CD4-positive, alpha-beta memory T cell (primary cell): ENCODE measurements around the gene GBE1. TPM values are rescaled to one million over a fixed set of nuclear protein-coding genes. Genes with fewer than 3 reads are reported as not detected.
"Not testable (repeated sequence)": the region's sequence is repeated elsewhere in the genome, so short reads cannot be mapped to it uniquely, and the experiment has no call there.

ENCODE experiments used
- CTCF ChIA-PET: fragments of 350-600 bp; sonication (Branson Sonifier 250); formaldehyde crosslinking; loops from one replicate; lab custom pipeline; 2021; ENCODE audit warnings: inconsistent platforms; ENCODE audit not compliant: partially characterized antibody; lab: Charles Lee
- POLR2A ChIA-PET: fragments of 350-600 bp; sonication (Branson Sonifier 250); formaldehyde crosslinking; loops from one replicate; lab custom pipeline; 2021; ENCODE audit not compliant: partially characterized antibody; lab: Charles Lee
- DNase-seq, 5 donors: peaks; one replicate each; pipeline versions ENCODE4 v3.0.0 to v3.0.0-alpha.2; 2020 to 2022; ENCODE audit warnings: mixed read lengths in 1 of 5
- H3K27ac ChIP-seq: one replicate; pipeline ENCODE4 v1.7.0; 2013; ENCODE audit warnings: low read depth, low read length
- H3K27me3 ChIP-seq: 2 replicates; pipeline ENCODE4 v1.7.0; 2013; ENCODE audit warnings: mild to moderate bottlenecking, low read length, moderate library complexity; ENCODE audit not compliant: insufficient read depth
- H3K36me3 ChIP-seq: 2 replicates; pipeline ENCODE4 v1.7.0; 2013; ENCODE audit warnings: mild to moderate bottlenecking, low read length, moderate library complexity; ENCODE audit not compliant: insufficient read depth
- H3K4me1 ChIP-seq: 2 replicates; pipeline ENCODE4 v1.7.0; 2013; ENCODE audit warnings: mild to moderate bottlenecking, low read length, moderate library complexity; ENCODE audit not compliant: insufficient read depth
- H3K4me3 ChIP-seq, 2 donors: one replicate each; pipeline ENCODE4 v1.7.0; 2013; ENCODE audit warnings: low read length in 2 of 2, mild to moderate bottlenecking in 1 of 2
- H3K9me3 ChIP-seq, 2 donors: one replicate each; pipeline ENCODE4 v1.7.0; 2013; ENCODE audit warnings: low read length in 2 of 2, control low read depth in 1 of 2; ENCODE audit not compliant: control insufficient read depth in 1 of 2
- H3K27ac Mint-ChIP-seq, 7 donors: one replicate each; pipeline ENCODE4 v1.8.0; 2020 to 2021; ENCODE audit warnings: mixed read lengths in 7 of 7, mild to moderate bottlenecking in 6 of 7, inconsistent platforms in 3 of 7, moderate library complexity in 3 of 7
- H3K27me3 Mint-ChIP-seq, 2 donors: one replicate each; pipeline ENCODE4 v1.8.0; 2020 to 2021; ENCODE audit warnings: mixed read lengths in 2 of 2
- H3K36me3 Mint-ChIP-seq, 2 donors: one replicate each; pipeline ENCODE4 v1.8.0; 2020 to 2021; ENCODE audit warnings: mixed read lengths in 2 of 2, inconsistent platforms in 1 of 2, mild to moderate bottlenecking in 1 of 2
- H3K4me1 Mint-ChIP-seq, 4 donors: one replicate each; pipeline ENCODE4 v1.8.0; 2020 to 2021; ENCODE audit warnings: mixed read lengths in 4 of 4, mild to moderate bottlenecking in 1 of 4
- H3K4me3 Mint-ChIP-seq, 8 donors: one replicate each; pipeline ENCODE4 v1.8.0; 2020 to 2021; ENCODE audit warnings: mixed read lengths in 8 of 8, mild to moderate bottlenecking in 7 of 8, moderate library complexity in 6 of 8, inconsistent platforms in 3 of 8
- H3K9me3 Mint-ChIP-seq, 8 donors: one replicate each; pipeline ENCODE4 v1.8.0; 2020 to 2021; ENCODE audit warnings: mixed read lengths in 8 of 8, mild to moderate bottlenecking in 5 of 8, inconsistent platforms in 3 of 8, moderate library complexity in 1 of 8
- intact Hi-C: fragments of 100-400 bp; cut with micrococcal nuclease; formaldehyde crosslinking; loops from one replicate; pipeline ENCODE4 v1.15.1; 2023
- polyA plus RNA-seq, 2 donors: library from polyadenylated mRNA; unstranded; fragments of 300-500 nt; fragmentation: Illumina TruSeq; gene quantifications; one replicate each; pipeline ENCODE4 v1.2.3, GENCODE V29; 2021
- total RNA-seq, 2 experiments: library from RNA; stranded (reverse); gene quantifications; one replicate each; pipeline ENCODE4 v1.2.3, GENCODE V29; 2021

Gene GBE1
- total and polyA plus RNA-seq, 4 experiments from 2014 or later, result 9.3 to 16.6 (median 11.0) TPM

GRCh38 chr3:81765400-81765799, 4.0 kb upstream of the GBE1 start:
- ChIA-PET CTCF (no interaction called here), POLR2A (no interaction called here)
- H3K9me3 ChIP-seq, result no peaks in the 10 kb centered on the region
- H3K27me3 ChIP-seq, result no peaks in the 10 kb centered on the region
- Mint-ChIP-seq H3K36me3 (peaks cover 0 to 4% of the 10 kb centered on the region in 2 donors), H3K4me1 (peaks cover 7 to 15% (median 12%) of the 10 kb centered on the region in 4 donors), H3K27ac (peak overlapping the region in 1 of 7 donors; percentile 5), H3K4me3 (no peak overlapping the region), H3K9me3 (no peaks in the 10 kb centered on the region), H3K27me3 (peaks cover 4 to 7% of the 10 kb centered on the region in 2 donors)
- H3K27ac ChIP-seq, result no peak overlapping the region
- intact Hi-C loops, result no loop called here
- no peaks in the 10 kb centered on the region for H3K36me3 ChIP-seq
- DNase-seq, result no peak
- no peak overlapping the region for H3K4me3 ChIP-seq
- peaks cover 13% of the 10 kb centered on the region for H3K4me1 ChIP-seq

- Histone ChIP-seq H3K27me3 (no peaks in the 10 kb centered on the region), H3K4me3 (no peak overlapping the region), H3K36me3 (no peaks in the 10 kb centered on the region), H3K9me3 (no peaks in the 10 kb centered on the region), H3K4me1 (peaks cover 19% of the 10 kb centered on the region), H3K27ac (no peak overlapping the region)
- peaks cover 0 to 4% of the 10 kb centered on the region in 2 donors for H3K36me3 Mint-ChIP-seq
- H3K27ac Mint-ChIP-seq, result peak overlapping the region in 2 of 7 donors; percentile 5 to 43
- no peak for DNase-seq
- CTCF ChIA-PET, result no interaction called here
- peaks cover 11 to 21% (median 17%) of the 10 kb centered on the region in 4 donors for H3K4me1 Mint-ChIP-seq
- H3K4me3 Mint-ChIP-seq, result no peak overlapping the region
- no peaks in the 10 kb centered on the region for H3K9me3 Mint-ChIP-seq
- POLR2A ChIA-PET, result no interaction called here
- H3K27me3 Mint-ChIP-seq, result peaks cover 4 to 6% of the 10 kb centered on the region in 2 donors
- intact Hi-C loops, result no loop called here
Observed at GRCh38 chr3:81764665-81765064, 3.2 kb upstream of the GBE1 start.

- peaks cover under 1 to 4% of the 10 kb centered on the region in 2 donors for H3K36me3 Mint-ChIP-seq
- Histone ChIP-seq H3K9me3 (no peaks in the 10 kb centered on the region), H3K4me1 (peaks cover 23% of the 10 kb centered on the region), H3K36me3 (no peaks in the 10 kb centered on the region), H3K27me3 (no peaks in the 10 kb centered on the region), H3K4me3 (no peak overlapping the region), H3K27ac (no peak overlapping the region)
- no peak for DNase-seq
- intact Hi-C loops, result no loop called here
- ChIA-PET POLR2A (no interaction called here), CTCF (no interaction called here)
- peaks cover 3 to 4% of the 10 kb centered on the region in 2 donors for H3K27me3 Mint-ChIP-seq
- no peaks in the 10 kb centered on the region for H3K9me3 Mint-ChIP-seq
- H3K4me1 Mint-ChIP-seq, result peaks cover 14 to 28% (median 17%) of the 10 kb centered on the region in 4 donors
- H3K27ac Mint-ChIP-seq, result peak overlapping the region in 2 of 7 donors; percentile 6 to 90
- no peak overlapping the region for H3K4me3 Mint-ChIP-seq
Observed at GRCh38 chr3:81764002-81764401, 2.6 kb upstream of the GBE1 start.

GRCh38 chr3:81763001-81763400, 1.6 kb upstream of the GBE1 start:
- CTCF ChIA-PET, result no interaction called here
- peaks cover 14 to 31% (median 18%) of the 10 kb centered on the region in 4 donors for H3K4me1 Mint-ChIP-seq
- peaks cover 0 to under 1% of the 10 kb centered on the region in 2 donors for H3K27me3 Mint-ChIP-seq
- H3K27ac Mint-ChIP-seq, result peak overlapping the region in 5 of 7 donors; percentile 33 to 90 (median 57)
- no peaks in the 10 kb centered on the region for H3K36me3 ChIP-seq
- H3K9me3 Mint-ChIP-seq, result peaks cover 0 to 2% (median 0%) of the 10 kb centered on the region in 8 donors
- H3K27me3 ChIP-seq, result no peaks in the 10 kb centered on the region
- H3K36me3 Mint-ChIP-seq, result peaks cover 5% of the 10 kb centered on the region in 2 donors
- H3K4me3 ChIP-seq, result no peak overlapping the region
- POLR2A ChIA-PET, result interaction anchor here (0.7 kb wide), 1 partner anchor 105 kb away, joined by 3 read pairs; no protein-coding TSS in a partner anchor
- H3K4me1 ChIP-seq, result peaks cover 23% of the 10 kb centered on the region
- no peak for DNase-seq
- peak overlapping the region in 6 of 8 donors; percentile 17 to 71 (median 64) for H3K4me3 Mint-ChIP-seq
- no peak overlapping the region for H3K27ac ChIP-seq
- H3K9me3 ChIP-seq, result no peaks in the 10 kb centered on the region
- intact Hi-C loops, result no loop called here

- ChIA-PET CTCF (interaction anchor here (0.9 to 1.1 kb wide), 2 partner anchors 8 to 79 kb away, joined by 3 read pairs; no protein-coding TSS in a partner anchor), POLR2A (no interaction called here)
- H3K27me3 Mint-ChIP-seq, result no peaks in the 10 kb centered on the region
Observed at GRCh38 chr3:81761904-81762580, 597 bp upstream of the GBE1 start.

GRCh38 chr3:81760215-81760614, 1.2 kb downstream of the GBE1 start:
- DNase-seq, result no peak
- H3K27ac ChIP-seq, result peak overlapping the region; percentile 93
- peaks cover 23% of the 10 kb centered on the region for H3K4me1 ChIP-seq
- Mint-ChIP-seq H3K4me3 (peak overlapping the region; percentile 90 to 99 (median 97)), H3K27me3 (no peaks in the 10 kb centered on the region), H3K27ac (peak overlapping the region; percentile 90 to 100 (median 99)), H3K9me3 (peaks cover 0 to 2% (median 0%) of the 10 kb centered on the region in 8 donors), H3K36me3 (peaks cover 11 to 18% of the 10 kb centered on the region in 2 donors), H3K4me1 (peaks cover 15 to 31% (median 18%) of the 10 kb centered on the region in 4 donors)
- H3K36me3 ChIP-seq, result no peaks in the 10 kb centered on the region
- CTCF ChIA-PET, result no interaction called here
- peak overlapping the region; percentile 4 to 85 for H3K4me3 ChIP-seq
- H3K9me3 ChIP-seq, result no peaks in the 10 kb centered on the region
- H3K27me3 ChIP-seq, result no peaks in the 10 kb centered on the region
- POLR2A ChIA-PET, result no interaction called here
- intact Hi-C loops, result no loop called here

More at GRCh38 chr3:81761904-81762580, 597 bp upstream of the GBE1 start:
- peak overlapping the region; percentile 85 to 99 (median 97) for H3K4me3 Mint-ChIP-seq
- Histone ChIP-seq H3K9me3 (no peaks in the 10 kb centered on the region), H3K36me3 (no peaks in the 10 kb centered on the region), H3K4me1 (peaks cover 23% of the 10 kb centered on the region), H3K27ac (peak overlapping the region; percentile 93), H3K4me3 (peak overlapping the region; percentile 66 to 85), H3K27me3 (no peaks in the 10 kb centered on the region)
- H3K27ac Mint-ChIP-seq, result peak overlapping the region; percentile 90 to 100 (median 94)
- H3K4me1 Mint-ChIP-seq, result peaks cover 15 to 31% (median 18%) of the 10 kb centered on the region in 4 donors
- no peak for DNase-seq
- intact Hi-C loops, result no loop called here
- H3K36me3 Mint-ChIP-seq, result peaks cover 9 to 14% of the 10 kb centered on the region in 2 donors
- peaks cover 0 to 2% (median 0%) of the 10 kb centered on the region in 8 donors for H3K9me3 Mint-ChIP-seq

GRCh38 chr3:81758771-81759170, 2.7 kb downstream of the GBE1 start:
- H3K36me3 ChIP-seq, DNase-seq, intact Hi-C loops, H3K9me3 ChIP-seq, H3K27ac Mint-ChIP-seq, H3K27me3 Mint-ChIP-seq, POLR2A ChIA-PET, H3K4me3 ChIP-seq, CTCF ChIA-PET, H3K4me3 Mint-ChIP-seq, H3K27me3 ChIP-seq, H3K27ac ChIP-seq: not testable (repeated sequence)
- peaks cover 17 to 31% (median 19%) of the 10 kb centered on the region in 4 donors for H3K4me1 Mint-ChIP-seq
- H3K9me3 Mint-ChIP-seq, result peaks cover 0 to 12% (median 2%) of the 10 kb centered on the region in 8 donors
- peaks cover 13 to 29% of the 10 kb centered on the region in 2 donors for H3K36me3 Mint-ChIP-seq
- H3K4me1 ChIP-seq, result peaks cover 23% of the 10 kb centered on the region
